Hematopoietic multipotent progenitor cell treated with erythropoietin and hydrocortisone succinate and interleukin-3 and kit ligand, for 15 days (in vitro differentiated cells): Measurements from ENCODE around the gene ARID1B.

Experiments
- DNase-seq: peaks from one replicate; pipeline ENCODE4 v3.0.0-alpha.2; 2015; ENCODE audit warnings: low spot score

ARID1B gene

DNA sequence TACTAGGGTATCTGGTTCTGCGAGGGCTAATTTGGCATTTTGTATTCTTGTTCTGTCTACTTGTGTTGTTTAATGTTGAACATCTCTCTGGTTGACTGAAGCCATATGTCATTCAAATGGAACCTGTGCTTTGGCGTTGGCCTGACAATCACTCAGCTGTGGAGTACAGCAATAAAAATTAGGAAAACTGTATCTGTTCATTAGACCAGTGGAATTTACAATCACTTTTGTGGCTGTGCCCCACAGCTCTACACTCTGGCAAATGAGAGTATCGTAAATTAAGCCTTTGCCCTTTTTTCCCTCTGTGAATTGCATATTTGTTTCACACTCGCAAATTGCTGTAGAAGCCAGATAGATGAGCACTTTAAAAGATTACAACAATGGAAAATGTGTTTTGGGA is 102.0 kb downstream of the ARID1B start:
- DNase-seq: no peak

DNA sequence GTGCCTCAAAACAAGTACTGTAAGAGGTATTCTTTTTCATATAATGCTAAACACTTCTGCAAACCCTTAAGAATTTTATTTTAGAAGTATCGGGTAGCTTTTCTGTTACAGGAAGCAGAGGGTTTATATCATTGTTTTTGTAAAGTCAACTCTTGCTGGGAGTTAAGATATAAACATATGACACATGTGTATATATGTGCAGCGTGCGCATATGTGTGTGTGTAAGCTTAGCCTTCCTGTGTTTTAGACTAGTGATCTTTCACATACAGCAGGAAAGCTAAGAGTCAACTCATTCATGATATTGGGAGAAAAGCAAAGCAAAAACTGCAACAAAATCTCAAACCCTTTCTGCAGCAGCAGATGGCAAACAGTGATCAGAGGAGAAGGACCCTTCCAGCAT is 102.4 kb downstream of the ARID1B start:
- DNase-seq: no peak

DNA sequence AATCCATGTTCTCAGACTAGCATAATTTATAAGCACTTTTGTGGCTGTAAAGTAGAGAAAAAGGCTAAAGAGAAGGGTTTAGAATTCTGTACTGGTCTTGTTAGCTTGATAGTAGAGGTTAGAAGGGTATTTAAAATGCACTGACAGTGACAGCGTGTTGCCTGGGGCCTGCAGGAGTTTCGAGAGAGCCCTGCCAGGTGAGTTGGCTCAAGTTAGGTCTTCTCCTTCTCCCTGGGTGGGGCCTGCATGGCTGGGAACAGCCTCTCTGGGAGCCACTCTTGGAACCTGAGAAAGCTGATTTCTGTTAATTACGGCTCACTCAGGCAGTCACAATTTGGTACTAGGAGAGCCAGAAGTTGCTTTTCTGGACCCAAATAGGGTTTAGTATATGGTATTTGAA is 103.7 kb downstream of the ARID1B start:
- DNase-seq: no peak

DNA sequence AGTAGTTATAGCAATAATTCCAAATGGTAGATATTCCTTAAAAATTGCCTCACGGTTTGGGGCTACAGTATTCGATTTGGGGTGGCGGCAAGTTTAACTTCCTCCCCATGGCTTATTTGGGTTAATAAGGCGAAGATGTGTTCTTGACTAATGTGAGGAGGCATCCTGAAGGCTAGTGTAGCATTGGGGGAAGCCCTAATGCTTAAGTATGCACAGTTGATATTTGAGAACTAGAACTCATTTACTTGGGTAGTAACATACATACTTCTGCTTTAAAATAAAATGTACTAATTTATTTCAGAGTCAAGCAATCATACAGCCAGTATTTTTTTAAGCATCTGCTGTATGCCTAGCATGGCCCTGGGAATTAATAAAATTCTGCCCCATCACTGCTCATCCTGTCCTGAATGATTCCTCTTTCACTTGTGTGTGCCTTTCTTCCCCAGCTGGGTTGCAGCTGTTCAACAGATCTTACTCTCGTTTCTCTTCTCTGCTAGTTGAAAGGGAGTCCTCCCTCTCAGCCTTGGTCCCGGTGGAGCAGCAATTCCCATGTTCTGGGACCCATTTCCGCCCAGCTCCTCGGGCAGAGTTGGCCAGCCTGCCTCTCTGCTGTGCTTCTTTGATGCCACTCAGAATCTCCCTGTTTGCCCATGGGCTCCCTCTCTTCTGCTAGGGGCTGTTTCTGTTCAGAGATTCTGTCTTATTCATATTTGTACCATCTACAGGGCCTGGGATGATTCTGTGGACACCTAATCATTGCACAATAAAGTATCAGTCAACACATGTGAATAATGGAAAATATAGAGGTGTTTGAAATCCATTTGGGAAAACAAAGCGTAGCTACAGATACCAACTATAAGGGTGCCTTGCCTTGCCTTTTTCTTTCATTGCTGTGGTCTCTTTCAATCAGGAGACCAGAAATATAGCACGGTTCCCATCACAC is 104.8 kb downstream of the ARID1B start:
- no peak for DNase-seq

DNA sequence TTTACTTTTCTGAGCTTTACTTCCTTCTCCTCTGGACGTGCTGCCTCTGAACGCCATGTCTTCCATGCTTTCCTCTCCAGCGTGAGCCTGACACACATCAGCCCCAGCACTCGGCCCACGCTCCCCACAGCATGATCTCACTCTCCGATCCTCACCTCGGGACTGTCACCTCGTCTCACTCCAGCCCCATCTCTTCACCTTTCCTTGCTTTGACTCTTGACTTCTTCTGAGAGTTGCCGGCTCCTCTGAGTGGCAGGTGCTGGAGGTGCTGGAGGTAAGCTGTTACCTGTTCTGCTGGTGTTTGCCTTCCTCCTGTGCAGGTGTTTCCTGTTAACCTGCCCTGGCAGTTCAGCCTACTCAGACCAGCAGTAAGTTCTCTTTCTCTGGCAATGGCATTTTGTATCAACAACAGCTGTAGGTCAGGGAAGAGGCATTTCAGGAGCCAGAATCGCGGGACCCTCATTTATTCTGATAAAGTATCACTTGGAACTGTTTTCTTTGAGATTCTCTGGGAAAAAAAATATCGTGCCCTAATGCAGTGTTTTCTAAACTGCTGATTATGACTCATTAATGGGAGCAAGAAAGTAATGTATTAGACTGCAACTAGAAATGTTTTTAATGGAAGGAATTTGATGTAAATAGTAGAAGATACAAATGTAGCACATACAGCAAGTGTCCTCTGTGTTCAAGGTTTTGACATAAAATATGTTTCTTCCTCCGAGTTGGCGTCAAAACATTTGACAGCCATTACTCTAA is 106.5 kb downstream of the ARID1B start:
- no peak for DNase-seq

DNA sequence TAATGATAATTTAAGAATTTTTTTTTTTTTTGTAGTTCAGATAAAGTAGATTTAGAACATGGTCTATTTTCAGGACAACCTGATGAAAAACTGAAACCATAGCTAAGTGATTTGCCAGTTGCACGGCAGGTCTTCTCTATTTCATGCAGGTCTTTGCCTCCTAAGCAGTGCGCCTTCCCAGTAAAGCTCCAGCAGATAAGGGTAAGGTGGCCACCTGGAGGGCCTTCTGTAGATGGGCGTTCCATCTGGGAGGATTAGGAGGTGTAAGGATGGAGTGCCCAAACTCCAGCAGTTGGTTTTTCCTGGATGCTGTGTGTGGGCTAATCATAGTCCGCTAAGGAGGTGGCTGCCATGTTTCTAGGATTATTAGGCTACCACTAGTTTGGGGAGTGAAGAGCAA is 107.1 kb downstream of the ARID1B start:
- no peak for DNase-seq

DNA sequence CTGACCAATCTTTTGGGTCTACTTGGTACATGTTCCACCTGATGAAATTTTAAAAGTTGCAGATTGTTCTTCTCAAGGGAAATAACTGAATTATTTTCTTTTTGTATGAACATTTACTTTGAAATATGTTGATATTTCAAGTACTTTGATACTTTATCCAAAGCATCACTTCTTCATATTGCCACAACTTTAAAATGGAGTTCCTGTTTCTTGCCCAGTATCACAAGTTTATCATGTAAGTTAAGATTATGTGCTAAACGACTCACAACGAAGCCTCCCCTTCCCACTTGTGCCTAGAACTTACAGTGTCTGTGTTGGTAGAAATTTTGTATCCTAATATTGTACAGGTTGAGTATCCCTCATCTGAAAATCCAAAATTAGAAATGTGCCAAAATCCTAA is 108.4 kb downstream of the ARID1B start:
- DNase-seq: no peak

DNA sequence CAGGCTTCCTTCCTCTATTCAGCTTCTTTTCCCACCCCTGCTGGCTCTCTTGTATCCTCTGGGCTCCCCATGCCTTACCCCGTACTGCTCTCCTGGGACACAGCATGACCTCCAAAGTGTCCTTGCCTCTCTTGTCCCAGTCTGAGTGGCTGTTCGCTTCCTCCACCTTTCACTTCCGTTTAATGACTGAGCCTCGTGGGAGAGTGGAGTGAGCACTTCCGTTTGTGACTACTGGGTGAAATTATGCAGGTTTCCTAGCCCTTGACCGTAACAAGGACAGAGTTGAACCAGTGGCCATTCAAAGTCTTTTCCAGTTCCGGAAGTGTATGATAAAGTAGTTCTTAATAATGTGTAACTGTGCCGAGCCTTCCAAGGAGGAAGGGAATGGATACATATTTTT is 109.2 kb downstream of the ARID1B start:
- no peak for DNase-seq

DNA sequence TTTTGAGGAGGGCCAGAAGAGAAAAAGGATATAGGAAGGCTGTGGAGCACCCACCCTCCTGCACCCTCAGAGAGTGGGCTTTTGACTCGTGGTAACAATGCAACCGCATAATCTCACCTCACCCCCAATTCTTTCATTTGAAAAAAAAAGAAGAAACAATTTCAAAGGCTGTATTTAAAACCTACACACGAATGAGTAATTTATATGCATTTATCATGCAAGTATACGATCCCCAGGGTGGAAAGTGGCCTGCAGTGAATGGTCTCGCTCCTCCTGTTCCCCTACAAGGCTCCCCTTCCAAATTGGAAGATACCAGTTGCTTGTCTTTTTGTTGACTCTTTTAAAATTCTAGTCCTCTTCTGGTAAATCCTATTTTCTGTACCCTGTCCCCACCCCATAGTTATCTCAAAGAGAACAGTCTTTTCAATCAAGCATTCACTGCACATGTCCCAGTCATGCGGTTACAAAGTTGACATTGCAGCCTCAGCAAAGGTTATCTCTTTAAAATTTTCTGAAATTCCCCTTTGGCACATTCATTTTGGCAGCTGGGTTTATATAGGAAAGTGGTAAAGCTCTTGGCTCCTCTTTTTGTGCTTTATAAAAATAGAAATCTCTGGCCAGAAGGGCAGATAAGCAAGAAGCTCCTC is 110.6 kb downstream of the ARID1B start:
- no peak for DNase-seq

DNA sequence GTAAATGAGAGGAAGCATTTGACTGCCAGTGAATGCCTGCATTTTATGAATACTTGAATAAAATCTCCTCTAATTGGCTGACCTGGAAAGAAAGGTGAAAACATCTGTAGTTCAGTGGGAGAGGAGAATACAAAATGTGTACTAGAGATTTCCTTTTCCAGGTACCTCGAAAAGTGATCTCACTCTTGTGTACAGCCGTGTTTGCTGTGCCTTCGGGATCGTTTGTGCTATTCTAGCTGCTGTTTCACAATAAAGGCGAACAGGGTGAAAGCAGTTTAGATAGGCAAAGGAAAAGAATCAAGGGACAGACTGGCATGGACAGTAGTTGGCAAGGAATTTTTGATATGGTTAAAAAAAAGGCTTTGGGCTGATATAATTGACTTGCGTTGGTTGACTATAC is 112.3 kb downstream of the ARID1B start:
- no peak for DNase-seq

DNA sequence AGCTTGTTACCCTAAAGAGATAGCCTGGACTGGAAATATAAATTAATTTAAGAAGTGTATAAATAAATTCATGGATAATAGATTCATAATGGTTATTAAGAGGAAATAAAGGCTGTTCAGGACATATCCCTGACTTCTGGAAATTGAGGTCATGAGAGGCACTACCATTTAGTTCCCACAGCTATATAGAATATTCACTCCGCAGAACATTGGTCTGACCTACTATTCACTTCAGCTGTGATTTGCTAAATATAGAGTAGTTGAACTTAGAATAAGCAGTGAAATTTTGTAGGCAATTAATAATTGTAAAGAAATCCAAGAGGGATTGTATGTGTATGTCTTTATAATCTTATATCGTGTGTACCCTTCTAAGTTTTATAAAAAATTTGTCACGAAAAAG is 112.8 kb downstream of the ARID1B start:
- no peak for DNase-seq

DNA sequence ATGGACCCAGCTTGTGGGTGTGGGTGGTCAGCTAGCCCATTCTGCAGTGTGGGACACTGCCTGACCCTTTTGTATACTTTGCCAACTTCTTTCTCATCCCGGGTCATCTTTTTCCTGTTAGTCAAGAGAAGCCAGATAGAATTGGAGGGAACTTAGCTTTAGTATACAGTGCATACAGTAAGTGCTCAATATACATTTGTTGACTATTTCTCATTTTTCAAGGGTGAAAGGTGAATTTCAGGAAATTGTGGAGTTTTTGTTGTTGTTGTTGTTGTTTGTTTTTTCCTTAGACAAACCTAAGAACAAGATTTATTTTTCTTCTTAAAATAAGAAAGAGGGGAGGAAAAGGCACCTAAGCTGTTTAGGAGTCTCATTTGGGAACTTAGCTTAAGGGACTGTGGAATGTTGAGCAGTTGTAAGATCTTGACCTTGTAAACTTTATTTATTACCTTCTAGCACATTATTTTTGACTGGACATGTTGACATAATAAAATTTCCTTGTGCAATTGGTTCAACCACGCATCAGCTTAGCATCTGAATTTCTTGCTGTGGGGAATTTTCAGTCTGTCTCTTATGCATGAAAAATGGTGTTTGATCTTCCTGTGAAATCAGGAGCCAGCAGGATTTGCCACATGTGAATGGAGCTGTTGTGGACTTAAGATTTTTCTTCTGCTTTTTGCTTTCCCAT is 113.6 kb downstream of the ARID1B start:
- no peak for DNase-seq

DNA sequence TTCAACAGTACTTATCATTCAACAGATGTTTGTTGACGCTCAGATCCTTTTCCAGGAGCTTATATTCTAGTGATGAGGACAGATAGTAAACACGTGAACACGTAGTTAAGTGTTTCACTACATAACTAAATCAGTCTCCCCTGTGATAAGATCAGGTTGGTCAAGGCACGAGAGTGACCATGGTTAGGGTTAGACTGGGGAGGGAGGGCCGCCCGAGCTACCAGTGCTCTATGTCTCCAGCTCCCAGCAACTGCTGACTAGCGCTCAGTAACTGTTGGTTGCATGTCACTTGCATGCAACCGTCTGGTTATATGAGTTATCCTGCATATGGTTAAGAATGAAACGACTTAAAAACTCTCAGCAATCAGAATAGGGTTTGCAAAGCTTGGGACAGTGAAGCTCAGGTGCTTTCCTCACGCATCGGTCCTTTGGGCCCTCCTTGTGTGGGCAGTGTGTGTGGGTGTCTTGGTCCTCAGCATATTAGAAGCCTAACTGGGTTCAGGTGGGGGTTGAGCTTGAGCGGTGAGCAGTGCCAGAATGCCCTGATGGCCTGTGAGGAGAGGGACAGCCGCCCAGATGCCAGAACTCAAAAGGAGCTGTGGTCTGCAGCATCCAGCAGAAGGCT is 120.8 kb downstream of the ARID1B start:
- no peak for DNase-seq

DNA sequence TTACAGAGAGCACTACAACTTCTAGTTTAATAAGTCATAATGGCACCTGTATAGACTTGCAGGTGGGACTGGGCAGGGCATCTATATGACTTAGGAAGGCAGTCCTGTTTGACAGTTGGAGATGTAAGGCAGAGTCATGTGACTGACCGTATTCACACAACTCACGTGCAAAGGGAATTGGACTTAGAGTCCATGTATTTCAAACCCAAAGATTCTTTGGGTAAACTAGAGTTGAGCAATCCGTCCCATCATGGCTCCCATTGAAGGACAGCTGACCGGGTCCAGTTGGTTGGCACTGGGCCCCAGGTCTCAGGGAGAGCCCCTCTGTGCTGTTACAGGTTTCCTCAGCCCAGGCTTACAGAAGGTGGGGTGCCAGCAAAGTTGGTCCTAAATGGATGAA is 121.9 kb downstream of the ARID1B start:
- DNase-seq: no peak

DNA sequence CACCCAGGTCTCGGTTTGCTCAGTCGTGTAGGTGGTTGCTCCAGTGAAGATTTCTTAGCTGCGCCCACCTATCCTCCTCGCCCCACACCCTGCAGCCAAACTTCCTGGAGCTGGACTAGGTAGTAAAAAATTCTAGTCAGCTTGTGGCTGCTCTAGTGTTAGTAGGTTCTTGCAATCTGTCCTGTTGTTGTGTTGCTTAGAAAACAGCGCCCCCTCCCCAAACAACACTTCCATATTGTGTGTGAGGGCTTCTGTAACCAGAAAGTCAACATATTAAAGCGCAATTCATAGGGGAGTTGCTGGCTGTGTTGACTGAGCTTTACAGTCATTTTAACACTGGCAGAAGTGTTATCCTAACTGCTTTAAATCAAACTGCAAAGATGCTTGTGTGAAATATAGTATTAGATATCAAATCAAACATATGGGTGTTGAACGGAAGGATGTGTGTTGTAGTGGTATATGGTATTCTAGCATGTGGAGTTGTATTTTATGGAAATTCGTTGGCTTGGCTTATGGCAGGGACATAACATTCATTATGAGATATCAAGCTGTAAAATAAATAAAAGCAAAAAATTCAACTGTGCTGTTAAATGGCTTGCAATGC is 122.5 kb downstream of the ARID1B start:
- DNase-seq: no peak

DNA sequence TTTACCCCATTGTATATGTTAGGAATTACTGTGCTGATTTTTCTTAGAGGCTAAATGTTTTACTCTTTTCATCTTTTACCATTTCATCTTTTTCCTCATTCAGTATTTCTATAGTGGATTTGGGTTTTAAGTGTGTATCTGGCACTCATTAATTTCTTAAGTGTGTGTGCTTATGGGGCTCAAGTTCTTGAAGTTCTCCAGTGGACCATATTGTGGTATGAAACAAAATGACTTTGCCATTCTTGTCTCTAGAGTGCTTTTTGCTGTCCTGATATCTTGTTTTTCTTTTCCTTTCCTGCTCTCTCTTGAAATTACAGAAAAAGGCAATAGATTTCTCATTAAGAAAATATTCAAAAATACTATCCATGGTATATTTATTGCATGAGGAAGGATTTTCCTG is 123.1 kb downstream of the ARID1B start:
- DNase-seq: no peak

DNA sequence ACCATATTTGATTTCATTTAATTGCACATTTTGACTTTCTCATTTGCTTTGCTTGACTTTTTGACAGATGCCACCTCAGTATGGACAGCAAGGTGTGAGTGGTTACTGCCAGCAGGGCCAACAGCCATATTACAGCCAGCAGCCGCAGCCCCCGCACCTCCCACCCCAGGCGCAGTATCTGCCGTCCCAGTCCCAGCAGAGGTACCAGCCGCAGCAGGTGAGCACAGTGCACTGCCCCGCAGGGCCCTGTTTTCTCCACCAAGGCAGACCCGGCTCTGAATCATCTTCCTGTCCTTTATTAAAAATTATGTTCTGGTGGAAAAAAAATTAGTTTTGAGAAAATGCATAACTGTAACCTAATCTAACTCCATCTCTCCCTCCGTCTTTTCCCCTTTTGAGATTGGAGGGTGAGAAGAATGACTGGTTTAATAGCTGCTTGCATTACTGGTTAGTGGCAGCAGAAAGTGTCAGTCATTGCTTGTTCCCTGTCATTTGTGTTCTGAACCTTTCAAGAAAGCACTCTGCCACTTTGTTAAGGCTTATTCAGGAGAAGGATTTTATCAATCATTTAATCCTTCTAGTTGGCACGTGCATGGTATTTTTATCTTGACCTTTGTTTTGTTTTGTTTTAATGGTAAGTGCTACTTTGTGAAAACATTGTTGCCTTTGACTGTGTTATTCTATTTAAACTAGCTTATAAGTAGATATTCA is 124.3 kb downstream of the ARID1B start:
- no peak for DNase-seq

DNA sequence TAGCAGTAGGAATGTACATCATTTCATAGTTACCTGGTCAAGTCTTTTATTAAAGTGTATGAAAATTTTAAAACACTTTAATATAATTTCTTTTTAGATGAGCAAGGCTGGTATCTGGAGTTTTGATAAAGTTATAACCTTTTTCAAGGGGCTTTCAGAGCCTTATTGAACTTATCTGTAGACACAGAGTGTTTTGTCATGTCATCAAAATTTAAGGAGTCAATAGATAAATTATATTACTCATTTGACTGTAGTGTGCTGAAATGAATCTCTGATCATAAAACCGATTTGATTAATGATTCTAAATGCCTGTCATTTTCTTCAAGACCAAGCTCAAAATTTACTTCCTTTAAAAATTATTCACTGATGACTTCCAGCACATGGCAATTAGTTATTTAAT is 125.6 kb downstream of the ARID1B start:
- no peak for DNase-seq

DNA sequence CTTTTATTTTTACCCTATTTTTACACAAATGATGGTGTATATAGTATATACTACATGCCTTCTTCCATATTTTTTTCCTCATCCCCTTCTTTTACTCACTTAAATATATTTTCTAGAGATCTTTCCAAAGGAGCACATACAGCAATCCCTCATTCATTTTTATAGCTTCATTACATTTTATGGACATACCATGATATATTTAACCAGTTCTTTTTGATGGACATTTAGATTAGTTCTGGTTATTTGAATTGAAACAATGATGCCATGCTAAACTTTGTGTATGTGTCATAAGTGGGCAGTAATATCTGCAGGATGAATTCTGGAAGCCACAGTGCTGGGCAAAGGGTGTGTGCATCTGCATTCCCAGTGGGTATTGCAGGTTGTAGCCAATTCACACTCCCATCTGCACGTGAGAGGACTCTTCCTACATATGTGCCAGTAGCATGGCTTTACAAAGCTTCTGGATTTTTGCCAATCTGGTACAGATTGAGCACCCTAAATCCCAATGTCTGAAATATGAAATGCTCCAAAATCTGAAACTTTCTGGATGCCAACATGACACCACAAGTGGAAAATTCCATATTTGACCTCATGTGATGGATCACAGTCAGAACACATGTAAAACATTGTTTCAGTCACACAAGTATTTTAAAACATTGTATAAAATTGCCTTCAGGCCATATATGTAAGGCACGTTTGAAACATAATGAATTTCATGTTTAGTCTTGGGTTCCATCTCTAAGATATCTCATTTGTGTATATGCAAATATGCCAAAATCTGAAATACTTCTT is 127.2 kb downstream of the ARID1B start:
- no peak for DNase-seq

DNA sequence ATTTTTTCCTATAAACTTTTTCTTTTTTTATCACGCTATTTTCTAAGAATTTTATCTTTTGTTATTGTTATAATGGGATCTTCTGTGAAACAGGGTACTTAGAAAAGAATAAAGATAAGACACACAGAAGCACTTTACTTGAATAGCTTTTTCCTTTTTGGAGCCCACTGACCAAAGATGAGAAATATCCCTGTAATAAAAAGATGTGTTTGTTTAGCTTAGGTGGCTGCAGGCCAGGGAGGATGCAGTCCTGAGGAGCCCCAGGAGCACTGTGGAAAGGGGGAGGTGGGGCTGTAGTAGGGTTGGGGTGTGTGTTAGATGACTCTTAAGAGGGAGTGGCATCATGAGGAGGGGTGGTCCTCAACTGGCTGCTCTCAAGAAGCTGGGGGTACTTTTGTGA is 128.6 kb downstream of the ARID1B start:
- no peak for DNase-seq
